ENCODE measurements around the gene SLC41A2.

GRCh38 chr12:104911942-104912341 lies 46.1 kb downstream of the SLC41A2 start:
- TF ChIP-seq, protein P1, sequence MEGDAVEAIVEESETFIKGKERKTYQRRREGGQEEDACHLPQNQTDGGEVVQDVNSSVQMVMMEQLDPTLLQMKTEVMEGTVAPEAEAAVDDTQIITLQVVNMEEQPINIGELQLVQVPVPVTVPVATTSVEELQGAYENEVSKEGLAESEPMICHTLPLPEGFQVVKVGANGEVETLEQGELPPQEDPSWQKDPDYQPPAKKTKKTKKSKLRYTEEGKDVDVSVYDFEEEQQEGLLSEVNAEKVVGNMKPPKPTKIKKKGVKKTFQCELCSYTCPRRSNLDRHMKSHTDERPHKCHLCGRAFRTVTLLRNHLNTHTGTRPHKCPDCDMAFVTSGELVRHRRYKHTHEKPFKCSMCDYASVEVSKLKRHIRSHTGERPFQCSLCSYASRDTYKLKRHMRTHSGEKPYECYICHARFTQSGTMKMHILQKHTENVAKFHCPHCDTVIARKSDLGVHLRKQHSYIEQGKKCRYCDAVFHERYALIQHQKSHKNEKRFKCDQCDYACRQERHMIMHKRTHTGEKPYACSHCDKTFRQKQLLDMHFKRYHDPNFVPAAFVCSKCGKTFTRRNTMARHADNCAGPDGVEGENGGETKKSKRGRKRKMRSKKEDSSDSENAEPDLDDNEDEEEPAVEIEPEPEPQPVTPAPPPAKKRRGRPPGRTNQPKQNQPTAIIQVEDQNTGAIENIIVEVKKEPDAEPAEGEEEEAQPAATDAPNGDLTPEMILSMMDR (IDR thresholded peaks at IDR 0.05) = no peak
- TF ChIP-seq EP300 (IDR thresholded peaks at IDR 0.05) (no peak), POLR2A (IDR thresholded peaks at IDR 0.05) (no peak)
